ENCODE results near the gene CTTNBP2.

The CTTNBP2 gene

DNA sequence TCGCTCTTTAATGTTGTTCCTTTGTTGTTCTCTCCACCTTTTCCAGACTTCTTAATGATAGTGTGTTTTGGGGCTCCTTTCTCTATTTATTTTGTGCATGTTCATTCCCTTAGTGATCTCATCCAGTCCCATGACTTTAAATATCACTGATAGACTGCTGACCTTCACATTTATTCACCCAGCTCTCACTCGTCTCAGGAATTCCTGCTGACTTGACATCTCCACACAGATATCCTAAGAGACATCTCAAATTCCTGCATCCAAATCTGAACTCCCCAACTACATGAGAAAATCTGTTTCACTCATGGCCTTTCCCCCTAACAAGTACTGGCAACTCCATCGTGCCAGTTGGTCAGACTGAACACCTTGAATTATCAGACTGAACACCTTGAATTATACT, 111.2 kb downstream of the CTTNBP2 start:
- DNase-seq: no peak
- TF ChIP-seq EZH2 (optimal IDR thresholded peaks at IDR 0.05; ENCODE audit: low read depth, low read length): no peak
- TF ChIP-seq EZH2phosphoT487 (IDR thresholded peaks at IDR 0.05; ENCODE audit: low read length): no peak
- TF ChIP-seq, protein P1, sequence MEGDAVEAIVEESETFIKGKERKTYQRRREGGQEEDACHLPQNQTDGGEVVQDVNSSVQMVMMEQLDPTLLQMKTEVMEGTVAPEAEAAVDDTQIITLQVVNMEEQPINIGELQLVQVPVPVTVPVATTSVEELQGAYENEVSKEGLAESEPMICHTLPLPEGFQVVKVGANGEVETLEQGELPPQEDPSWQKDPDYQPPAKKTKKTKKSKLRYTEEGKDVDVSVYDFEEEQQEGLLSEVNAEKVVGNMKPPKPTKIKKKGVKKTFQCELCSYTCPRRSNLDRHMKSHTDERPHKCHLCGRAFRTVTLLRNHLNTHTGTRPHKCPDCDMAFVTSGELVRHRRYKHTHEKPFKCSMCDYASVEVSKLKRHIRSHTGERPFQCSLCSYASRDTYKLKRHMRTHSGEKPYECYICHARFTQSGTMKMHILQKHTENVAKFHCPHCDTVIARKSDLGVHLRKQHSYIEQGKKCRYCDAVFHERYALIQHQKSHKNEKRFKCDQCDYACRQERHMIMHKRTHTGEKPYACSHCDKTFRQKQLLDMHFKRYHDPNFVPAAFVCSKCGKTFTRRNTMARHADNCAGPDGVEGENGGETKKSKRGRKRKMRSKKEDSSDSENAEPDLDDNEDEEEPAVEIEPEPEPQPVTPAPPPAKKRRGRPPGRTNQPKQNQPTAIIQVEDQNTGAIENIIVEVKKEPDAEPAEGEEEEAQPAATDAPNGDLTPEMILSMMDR (IDR thresholded peaks at IDR 0.05; ENCODE audit: low read length): no peak

DNA sequence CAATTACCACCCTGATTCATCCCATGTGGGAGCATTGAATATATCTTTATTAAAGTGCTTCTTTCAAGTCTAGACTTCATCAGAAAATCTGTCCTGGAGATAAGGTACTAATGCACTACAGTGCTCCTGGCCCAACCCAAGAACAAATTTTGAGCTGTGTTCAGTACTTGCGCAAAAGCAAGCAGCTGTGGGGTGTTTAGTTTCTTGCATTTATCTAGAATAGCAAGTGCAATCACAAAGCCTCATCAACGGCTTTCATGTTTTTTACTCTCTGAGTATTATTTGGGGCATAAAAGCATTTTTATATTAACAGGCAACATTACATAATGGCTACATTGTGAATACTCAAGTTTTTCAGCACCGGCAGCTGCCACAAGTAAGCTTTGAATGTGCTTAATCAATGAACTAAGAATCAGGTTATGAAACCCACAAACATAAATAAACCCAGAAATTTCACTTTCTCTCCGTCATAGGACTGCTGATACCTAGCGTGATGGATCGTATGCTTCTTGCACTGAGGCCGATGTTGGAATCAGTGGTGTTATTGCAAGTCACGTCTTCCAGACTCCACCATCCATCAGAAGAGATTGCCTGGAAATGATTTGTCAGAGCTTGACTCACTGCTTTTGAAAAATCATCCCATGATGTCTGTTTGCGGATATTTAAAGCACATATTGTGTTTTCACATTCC, 113.1 kb downstream of the CTTNBP2 start:
- Histone ChIP-seq H2AFZ (ENCODE audit: low read length) (no peak overlapping the region), H3K79me2 (ENCODE audit: low read length) (no peaks in the 10 kb centered on the region), H3K4me3 (ENCODE audit: low read length) (no peak overlapping the region), H3K27me3 (replicated peaks; ENCODE audit: insufficient read depth, low read length) (no peaks in the 10 kb centered on the region), H4K20me1 (ENCODE audit: insufficient read depth, low read length) (no peaks in the 10 kb centered on the region), H3K9me3 (replicated peaks; ENCODE audit: insufficient read depth, low read length) (no peaks in the 10 kb centered on the region), H3K27ac (ENCODE audit: low read length) (no peak overlapping the region), H3K9me2 (replicated peaks; ENCODE audit: insufficient read depth, low read length) (no peaks in the 10 kb centered on the region), H3K4me2 (ENCODE audit: low read depth, low read length) (no peak overlapping the region), H3K4me1 (ENCODE audit: low read length) (no peaks in the 10 kb centered on the region), H3F3A (ENCODE audit: insufficient read depth, low read length) (no peaks in the 10 kb centered on the region), H3K36me3 (replicated peaks; ENCODE audit: insufficient read depth, low read length) (no peaks in the 10 kb centered on the region), H3K9ac (ENCODE audit: low read length) (no peak overlapping the region)
- no peak for TF ChIP-seq EZH2 (optimal IDR thresholded peaks at IDR 0.05; ENCODE audit: low read depth, low read length)
- TF ChIP-seq, protein P1 (IDR thresholded peaks at IDR 0.05; ENCODE audit: low read length): no peak
- TF ChIP-seq EZH2phosphoT487 (IDR thresholded peaks at IDR 0.05; ENCODE audit: low read length): no peak
- DNase-seq: no peak

More for the DNA sequence above, 111.2 kb downstream of the CTTNBP2 start:
- no peaks in the 10 kb centered on the region for H3K4me1 ChIP-seq (ENCODE audit: low read length)
- H3F3A ChIP-seq (ENCODE audit: insufficient read depth, low read length): no peaks in the 10 kb centered on the region
- no peak overlapping the region for H3K27ac ChIP-seq (ENCODE audit: low read length)
- H2AFZ ChIP-seq (ENCODE audit: low read length): no peak overlapping the region
- H3K27me3 ChIP-seq (replicated peaks; ENCODE audit: insufficient read depth, low read length): no peaks in the 10 kb centered on the region
- H3K9ac ChIP-seq (ENCODE audit: low read length): no peak overlapping the region
- H4K20me1 ChIP-seq (ENCODE audit: insufficient read depth, low read length): no peaks in the 10 kb centered on the region
- H3K9me2 ChIP-seq (replicated peaks; ENCODE audit: insufficient read depth, low read length): no peaks in the 10 kb centered on the region
- no peaks in the 10 kb centered on the region for H3K36me3 ChIP-seq (replicated peaks; ENCODE audit: insufficient read depth, low read length)
- H3K9me3 ChIP-seq (replicated peaks; ENCODE audit: insufficient read depth, low read length): no peaks in the 10 kb centered on the region
- H3K4me3 ChIP-seq (ENCODE audit: low read length): no peak overlapping the region
- H3K4me2 ChIP-seq (ENCODE audit: low read depth, low read length): no peak overlapping the region
- no peaks in the 10 kb centered on the region for H3K79me2 ChIP-seq (ENCODE audit: low read length)

DNA sequence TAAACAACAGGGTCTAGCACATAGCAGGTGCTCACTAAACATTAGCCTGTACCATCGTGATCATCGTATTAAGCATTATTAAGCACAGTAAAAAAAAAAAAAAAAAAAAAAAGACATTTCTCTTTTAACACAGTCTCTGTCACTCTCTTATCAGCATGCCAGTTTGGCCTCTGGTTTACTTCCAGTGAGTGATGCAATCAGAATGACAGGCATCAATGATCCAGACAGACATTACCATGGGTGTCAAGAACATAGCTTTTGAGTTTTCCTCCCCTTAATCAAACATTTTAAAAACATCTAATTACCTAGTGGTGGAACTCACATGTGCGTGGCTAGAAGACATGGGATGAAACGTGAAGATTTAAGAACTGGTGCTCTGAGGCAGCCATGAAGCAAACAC, 115.8 kb downstream of the CTTNBP2 start:
- Histone ChIP-seq H3K9ac (ENCODE audit: low read length) (no peak overlapping the region), H3K9me2 (replicated peaks; ENCODE audit: insufficient read depth, low read length) (no peaks in the 10 kb centered on the region), H2AFZ (ENCODE audit: low read length) (no peak overlapping the region), H3K79me2 (ENCODE audit: low read length) (no peaks in the 10 kb centered on the region), H4K20me1 (ENCODE audit: insufficient read depth, low read length) (no peaks in the 10 kb centered on the region), H3F3A (ENCODE audit: insufficient read depth, low read length) (no peaks in the 10 kb centered on the region), H3K27ac (ENCODE audit: low read length) (no peak overlapping the region), H3K36me3 (replicated peaks; ENCODE audit: insufficient read depth, low read length) (no peaks in the 10 kb centered on the region), H3K4me3 (ENCODE audit: low read length) (no peak overlapping the region), H3K4me2 (ENCODE audit: low read depth, low read length) (no peak overlapping the region), H3K9me3 (replicated peaks; ENCODE audit: insufficient read depth, low read length) (no peaks in the 10 kb centered on the region), H3K27me3 (replicated peaks; ENCODE audit: insufficient read depth, low read length) (no peaks in the 10 kb centered on the region), H3K4me1 (ENCODE audit: low read length) (peaks cover 6% of the 10 kb centered on the region)
- TF ChIP-seq, protein P1 (IDR thresholded peaks at IDR 0.05; ENCODE audit: low read length): no peak
- TF ChIP-seq EZH2 (optimal IDR thresholded peaks at IDR 0.05; ENCODE audit: low read depth, low read length): no peak
- no peak for TF ChIP-seq EZH2phosphoT487 (IDR thresholded peaks at IDR 0.05; ENCODE audit: low read length)
- DNase-seq: no peak
